Measurements from ENCODE around the gene GOLGA2. TPM values are rescaled to one million over a fixed set of nuclear protein-coding genes. Genes with fewer than 3 reads are reported as not detected.

GOLGA2 gene
- total RNA-seq, 1 experiment from 2014 or later = 188 TPM

DNA sequence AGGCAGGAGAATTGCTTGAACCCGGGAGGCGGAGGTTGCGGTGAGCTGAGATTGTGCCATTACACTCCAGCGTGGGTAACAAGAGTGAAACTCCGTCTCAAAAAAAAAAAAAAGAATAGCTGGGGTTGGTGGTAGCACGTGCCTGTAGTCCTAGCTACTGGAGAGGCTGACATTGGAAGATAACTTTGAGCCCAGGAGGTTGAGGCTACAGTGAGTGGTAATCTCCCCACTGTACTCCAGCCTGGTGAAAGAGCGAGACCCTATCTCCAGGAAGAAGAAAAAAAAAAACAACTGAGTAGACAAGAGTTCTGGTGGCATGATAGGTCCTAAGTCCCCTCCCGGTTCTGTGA is 26.3 kb downstream of the GOLGA2 start:
- H3K4me2 ChIP-seq = no peak overlapping the region
- no peaks in the 10 kb centered on the region for H4K20me1 ChIP-seq (ENCODE audit: insufficient read depth)
- no peak overlapping the region for H2AFZ ChIP-seq
- DNase-seq = no peak
- H3K27me3 ChIP-seq (ENCODE audit: insufficient read depth, low read depth) = no peaks in the 10 kb centered on the region
- ChIA-PET CTCF (interaction anchor here (0.6 kb wide), 1 partner anchor 192 kb away, joined by 3 read pairs; no protein-coding TSS in a partner anchor), POLR2A (ENCODE audit: unreplicated experiment) (interaction anchor here (0.6 kb wide), 1 partner anchor 96 kb away, joined by 3 read pairs; no protein-coding TSS in a partner anchor)
- BruUV-seq (replicated peaks) = no TSS peak
- H3K4me3 ChIP-seq = no peak overlapping the region
- no peaks in the 10 kb centered on the region for H3K4me1 ChIP-seq (replicated peaks; ENCODE audit: insufficient read depth)
- no peak overlapping the region for H3K27ac ChIP-seq
- H3K9me3 ChIP-seq (ENCODE audit: insufficient read depth, low read depth) = no peaks in the 10 kb centered on the region
- TF ChIP-seq, protein P1, sequence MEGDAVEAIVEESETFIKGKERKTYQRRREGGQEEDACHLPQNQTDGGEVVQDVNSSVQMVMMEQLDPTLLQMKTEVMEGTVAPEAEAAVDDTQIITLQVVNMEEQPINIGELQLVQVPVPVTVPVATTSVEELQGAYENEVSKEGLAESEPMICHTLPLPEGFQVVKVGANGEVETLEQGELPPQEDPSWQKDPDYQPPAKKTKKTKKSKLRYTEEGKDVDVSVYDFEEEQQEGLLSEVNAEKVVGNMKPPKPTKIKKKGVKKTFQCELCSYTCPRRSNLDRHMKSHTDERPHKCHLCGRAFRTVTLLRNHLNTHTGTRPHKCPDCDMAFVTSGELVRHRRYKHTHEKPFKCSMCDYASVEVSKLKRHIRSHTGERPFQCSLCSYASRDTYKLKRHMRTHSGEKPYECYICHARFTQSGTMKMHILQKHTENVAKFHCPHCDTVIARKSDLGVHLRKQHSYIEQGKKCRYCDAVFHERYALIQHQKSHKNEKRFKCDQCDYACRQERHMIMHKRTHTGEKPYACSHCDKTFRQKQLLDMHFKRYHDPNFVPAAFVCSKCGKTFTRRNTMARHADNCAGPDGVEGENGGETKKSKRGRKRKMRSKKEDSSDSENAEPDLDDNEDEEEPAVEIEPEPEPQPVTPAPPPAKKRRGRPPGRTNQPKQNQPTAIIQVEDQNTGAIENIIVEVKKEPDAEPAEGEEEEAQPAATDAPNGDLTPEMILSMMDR (conservative IDR thresholded peaks at IDR 0.05) = no peak
- no peak for TF ChIP-seq EZH2 (IDR thresholded peaks at IDR 0.05; ENCODE audit: low read depth)
- intact Hi-C loops (cut with micrococcal nuclease; ENCODE audit: unreplicated experiment) = no loop called here
- no peaks in the 10 kb centered on the region for H3K36me3 ChIP-seq (ENCODE audit: low read depth)
- H3K79me2 ChIP-seq (ENCODE audit: low read depth) = no peaks in the 10 kb centered on the region
- peaks cover 11% of the 10 kb centered on the region; the same call in 1 of the 2 replicates for H3F3A ChIP-seq (ENCODE audit: insufficient read depth, low read depth)
- no peaks in the 10 kb centered on the region for H3K9me2 ChIP-seq (ENCODE audit: insufficient read depth)

DNA sequence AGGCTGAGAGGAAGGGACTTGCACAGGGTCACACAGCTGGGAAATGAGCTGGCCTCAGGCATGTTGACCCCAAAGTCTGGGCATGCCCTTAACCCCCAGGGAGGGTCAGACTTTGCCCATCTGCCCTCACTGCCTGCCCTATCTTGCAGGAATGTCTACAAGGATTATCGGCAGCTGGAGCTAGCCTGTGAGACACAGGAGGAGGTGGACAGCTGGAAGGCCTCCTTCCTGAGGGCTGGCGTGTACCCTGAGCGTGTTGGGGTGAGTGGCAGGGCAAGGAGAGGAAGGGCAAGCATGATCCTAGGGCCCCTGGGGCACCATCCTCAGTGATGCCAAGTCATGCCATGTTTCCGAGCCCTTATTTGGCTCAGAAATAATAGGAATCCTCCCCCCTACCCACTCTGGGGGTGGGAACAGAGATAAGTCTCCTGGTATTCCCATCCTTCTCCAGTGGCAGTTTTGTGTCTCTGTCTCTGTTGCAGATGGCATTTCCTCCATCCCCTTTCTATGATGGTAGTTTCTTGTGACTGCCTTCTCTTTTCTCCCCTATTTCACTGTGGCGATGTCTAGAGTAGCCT is 28.5 kb downstream of the GOLGA2 start:
- DNase-seq = no peak
- no peak overlapping the region for H3K4me3 ChIP-seq
- intact Hi-C loops (cut with micrococcal nuclease; ENCODE audit: unreplicated experiment) = no loop called here

DNA sequence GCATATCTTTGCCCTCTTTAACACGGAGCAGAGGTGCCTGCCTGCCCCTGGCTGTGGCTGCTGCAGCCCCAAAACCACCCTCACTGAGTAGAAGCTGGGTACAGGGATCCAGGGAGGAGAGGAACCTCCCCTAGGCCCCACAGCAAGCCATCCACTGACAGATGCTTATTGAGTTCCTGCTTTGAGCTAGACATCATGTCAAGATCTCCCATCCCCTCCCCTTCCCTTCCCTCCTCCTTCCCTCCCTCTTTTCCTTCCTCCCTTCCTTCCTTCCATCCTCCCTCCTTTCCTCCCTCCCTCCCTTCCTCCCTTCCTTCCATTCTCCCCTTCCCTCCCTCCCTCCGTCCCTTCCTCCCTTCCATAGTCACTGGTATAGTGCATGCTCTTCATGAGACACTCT is 29.3 kb downstream of the GOLGA2 start:
- Histone ChIP-seq H3K9me2 (ENCODE audit: insufficient read depth) (no peaks in the 10 kb centered on the region), H3K4me3 (no peak overlapping the region), H3K36me3 (ENCODE audit: low read depth) (no peaks in the 10 kb centered on the region), H2AFZ (no peak overlapping the region), H3K27me3 (ENCODE audit: insufficient read depth, low read depth) (no peaks in the 10 kb centered on the region), H3F3A (ENCODE audit: insufficient read depth, low read depth) (peaks cover 8% of the 10 kb centered on the region; the same call in 1 of the 2 replicates), H3K27ac (no peak overlapping the region), H3K4me1 (replicated peaks; ENCODE audit: insufficient read depth) (no peaks in the 10 kb centered on the region), H3K4me2 (no peak overlapping the region), H4K20me1 (ENCODE audit: insufficient read depth) (no peaks in the 10 kb centered on the region), H3K9me3 (ENCODE audit: insufficient read depth, low read depth) (no peaks in the 10 kb centered on the region), H3K79me2 (ENCODE audit: low read depth) (no peaks in the 10 kb centered on the region)
- BruUV-seq (replicated peaks) = no TSS peak
- no peak for DNase-seq
- intact Hi-C loops (cut with micrococcal nuclease; ENCODE audit: unreplicated experiment) = no loop called here
- ChIA-PET CTCF (no interaction called here), POLR2A (ENCODE audit: unreplicated experiment) (no interaction called here)
- TF ChIP-seq, protein P1 (conservative IDR thresholded peaks at IDR 0.05) = no peak
- no peak for TF ChIP-seq EZH2 (IDR thresholded peaks at IDR 0.05; ENCODE audit: low read depth)

More for the DNA sequence above, 28.5 kb downstream of the GOLGA2 start:
- H3K4me1 ChIP-seq (replicated peaks; ENCODE audit: insufficient read depth) = no peaks in the 10 kb centered on the region
- no peaks in the 10 kb centered on the region for H4K20me1 ChIP-seq (ENCODE audit: insufficient read depth)
- CTCF ChIA-PET = no interaction called here
- no peak for TF ChIP-seq EZH2 (IDR thresholded peaks at IDR 0.05; ENCODE audit: low read depth)
- TF ChIP-seq, protein P1 (conservative IDR thresholded peaks at IDR 0.05) = no peak
- H3K27me3 ChIP-seq (ENCODE audit: insufficient read depth, low read depth) = no peaks in the 10 kb centered on the region
- POLR2A ChIA-PET (ENCODE audit: unreplicated experiment) = no interaction called here
- BruUV-seq (replicated peaks) = no TSS peak
- no peaks in the 10 kb centered on the region for H3K79me2 ChIP-seq (ENCODE audit: low read depth)
- no peaks in the 10 kb centered on the region for H3K36me3 ChIP-seq (ENCODE audit: low read depth)
- H3K4me2 ChIP-seq = no peak overlapping the region
- H2AFZ ChIP-seq = no peak overlapping the region
- H3K27ac ChIP-seq = no peak overlapping the region
- peaks cover 11% of the 10 kb centered on the region; the same call in 1 of the 2 replicates for H3F3A ChIP-seq (ENCODE audit: insufficient read depth, low read depth)
- no peaks in the 10 kb centered on the region for H3K9me3 ChIP-seq (ENCODE audit: insufficient read depth, low read depth)
- no peaks in the 10 kb centered on the region for H3K9me2 ChIP-seq (ENCODE audit: insufficient read depth)

Measured in PC-9 (cell line).